ENCODE results near the gene GOLGA6L9.
"Not testable (repeated sequence)": the region's sequence is repeated elsewhere in the genome, so short reads cannot be mapped to it uniquely, and the experiment has no call there.

GRCh38 chr15:82420516-82420915 lies 9.1 kb upstream of the GOLGA6L9 start:
- not testable (repeated sequence) for TF ChIP-seq EZH2 (optimal IDR thresholded peaks at IDR 0.05; ENCODE audit: low read depth, low read length); EZH2phosphoT487 (IDR thresholded peaks at IDR 0.05; ENCODE audit: low read length); CTCF (IDR thresholded peaks at IDR 0.05; ENCODE audit: low read length)

All from MM.1S (cell line).